RPMI7951 (cell line): ENCODE data around the gene SRRM2. TPM values are rescaled to one million over a fixed set of nuclear protein-coding genes. Genes with fewer than 3 reads are reported as not detected.

ENCODE experiments used
- total RNA-seq: library from RNA; depleted of rRNA; stranded (reverse); fragments of >200 nt; shearing (Covaris generic); gene quantifications from 2 replicates; pipeline ENCODE4 v1.2.3, GENCODE V29; 2014; rRNA removed

The SRRM2 gene
- total RNA-seq, 1 experiment from 2014 or later, result 40.0 TPM

Other genes starting within 250 kb of the SRRM2 start
- 30.0 and 31.5 TPM in 2 replicates for gene ATP6V0C, start 238.7 kb upstream of the SRRM2 start, total RNA-seq
- gene AMDHD2, start 232.3 kb upstream of the SRRM2 start, total RNA-seq, result 8.9 and 11.3 TPM in 2 replicates
- gene CEMP1, start 221.2 kb upstream of the SRRM2 start, total RNA-seq, result not detected in 2 replicates
- 8.2 and 9.4 TPM in 2 replicates for gene PDPK1, start 214.6 kb upstream of the SRRM2 start, total RNA-seq
- gene KCTD5, start 70.1 kb upstream of the SRRM2 start, total RNA-seq, result 39.7 and 55.6 TPM in 2 replicates
- 0.29 and 1.1 TPM in 2 replicates for gene PRSS27, start 32.4 kb upstream of the SRRM2 start, total RNA-seq
- gene ELOB, start 24.6 kb downstream of the SRRM2 start, total RNA-seq, result 349 and 387 TPM in 2 replicates
- not detected in 2 replicates for gene PRSS33, start 34.9 kb downstream of the SRRM2 start, total RNA-seq
- gene PRSS41, start 45.8 kb downstream of the SRRM2 start, total RNA-seq, result not detected in 2 replicates
- gene PRSS21, start 64.6 kb downstream of the SRRM2 start, total RNA-seq, result not detected in 2 replicates
- gene ZG16B, start 77.7 kb downstream of the SRRM2 start, total RNA-seq, result 0.88 and 1.2 TPM in 2 replicates
- gene PRSS22, start 105.5 kb downstream of the SRRM2 start, total RNA-seq, result 0.72 and 0.78 TPM in 2 replicates
- gene FLYWCH2, start 130.6 kb downstream of the SRRM2 start, total RNA-seq, result 70.4 and 91.8 TPM in 2 replicates
- gene FLYWCH1, start 159.3 kb downstream of the SRRM2 start, total RNA-seq, result 7.9 and 13.5 TPM in 2 replicates
- 0.24 and 0.49 TPM in 2 replicates for gene KREMEN2, start 211.6 kb downstream of the SRRM2 start, total RNA-seq
- gene PAQR4, start 216.7 kb downstream of the SRRM2 start, total RNA-seq, result 9.5 and 11.4 TPM in 2 replicates
- gene PKMYT1, start 227.8 kb downstream of the SRRM2 start, total RNA-seq, result 27.3 and 33.5 TPM in 2 replicates